Measurements from ENCODE around the gene RANBP3L. TPM values are rescaled to one million over a fixed set of nuclear protein-coding genes. Genes with fewer than 3 reads are reported as not detected.

The RANBP3L gene
- total and polyA plus RNA-seq, 2 donors from 2014 or later: 7.1 to 8.7 TPM

DNA sequence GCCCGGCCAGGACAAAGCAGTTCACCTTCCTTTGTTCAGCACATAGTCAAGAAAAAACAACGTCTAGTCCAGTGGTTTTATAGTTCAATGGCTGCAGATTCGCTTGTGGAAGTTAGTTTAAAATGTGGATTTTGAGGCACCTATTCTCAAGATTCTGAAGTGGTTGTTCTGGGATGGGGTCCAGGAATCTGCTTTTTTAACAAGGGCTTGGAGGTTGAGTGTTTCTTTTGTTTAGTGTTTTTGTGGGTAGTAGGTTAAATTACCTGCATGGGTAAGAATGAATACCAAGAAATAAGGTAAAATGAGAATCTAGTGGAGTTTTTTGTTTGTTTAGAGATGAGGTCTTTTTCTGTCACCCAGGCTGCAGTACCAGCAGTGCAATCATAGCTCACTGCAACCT is 31.5 kb downstream of the RANBP3L start:
- Histone ChIP-seq H3K9ac (ENCODE audit: low read length in 3 of 3) (no peak overlapping the region), H3K4me3 (ENCODE audit: low read length in 3 of 3) (no peak overlapping the region), H3K36me3 (ENCODE audit: control insufficient read depth in 2 of 3, insufficient read depth in 3 of 3, low read length in 3 of 3) (no peaks in the 10 kb centered on the region), H3K4me1 (ENCODE audit: control insufficient read depth in 2 of 3, insufficient read depth in 2 of 3, low read depth in 1 of 3, low read length in 3 of 3) (peaks cover 0 to 5% (median 0%) of the 10 kb centered on the region in 3 donors), H3K27ac (ENCODE audit: low read depth in 2 of 2, low read length in 2 of 2) (no peak overlapping the region), H3K27me3 (ENCODE audit: control insufficient read depth, insufficient read depth, low read length) (no peaks in the 10 kb centered on the region), H3K9me3 (ENCODE audit: control insufficient read depth in 2 of 3, insufficient read depth in 1 of 3, low read length in 3 of 3) (no peaks in the 10 kb centered on the region)
- intact Hi-C loops (cut with DNase I): no loop called here
- no peak for DNase-seq
- TF ChIP-seq CTCF (IDR thresholded peaks at IDR 0.05; ENCODE audit: borderline replicate concordance, extremely low read depth, insufficient read depth): no peak
- FAIRE-seq: no peak

GRCh38 chr5:36269478-36269877 is 32.2 kb downstream of the RANBP3L start:
- Histone ChIP-seq H3K4me1 (ENCODE audit: control insufficient read depth in 2 of 3, insufficient read depth in 2 of 3, low read depth in 1 of 3, low read length in 3 of 3) (peaks cover 0 to 5% (median 0%) of the 10 kb centered on the region in 3 donors), H3K9ac (ENCODE audit: low read length in 3 of 3) (no peak overlapping the region), H3K9me3 (ENCODE audit: control insufficient read depth in 2 of 3, insufficient read depth in 1 of 3, low read length in 3 of 3) (no peaks in the 10 kb centered on the region), H3K27me3 (ENCODE audit: control insufficient read depth, insufficient read depth, low read length) (no peaks in the 10 kb centered on the region), H3K27ac (ENCODE audit: low read depth in 2 of 2, low read length in 2 of 2) (no peak overlapping the region), H3K36me3 (ENCODE audit: control insufficient read depth in 2 of 3, insufficient read depth in 3 of 3, low read length in 3 of 3) (no peaks in the 10 kb centered on the region), H3K4me3 (ENCODE audit: low read length in 3 of 3) (no peak overlapping the region)
- DNase-seq (no peak), FAIRE-seq (no peak)
- intact Hi-C loops (cut with DNase I): no loop called here
- TF ChIP-seq CTCF (IDR thresholded peaks at IDR 0.05; ENCODE audit: borderline replicate concordance, extremely low read depth, insufficient read depth): no peak

- Histone ChIP-seq H3K36me3 (ENCODE audit: control insufficient read depth in 2 of 3, insufficient read depth in 3 of 3, low read length in 3 of 3) (no peaks in the 10 kb centered on the region), H3K27me3 (ENCODE audit: control insufficient read depth, insufficient read depth, low read length) (no peaks in the 10 kb centered on the region), H3K4me1 (ENCODE audit: control insufficient read depth in 2 of 3, insufficient read depth in 2 of 3, low read depth in 1 of 3, low read length in 3 of 3) (no peaks in the 10 kb centered on the region), H3K27ac (ENCODE audit: low read depth in 2 of 2, low read length in 2 of 2) (no peak overlapping the region), H3K4me3 (ENCODE audit: low read length in 3 of 3) (no peak overlapping the region), H3K9ac (ENCODE audit: low read length in 3 of 3) (no peak overlapping the region), H3K9me3 (ENCODE audit: control insufficient read depth in 2 of 3, insufficient read depth in 1 of 3, low read length in 3 of 3) (no peaks in the 10 kb centered on the region)
- DNase-seq (no peak), FAIRE-seq (no peak)
- no peak for TF ChIP-seq CTCF (IDR thresholded peaks at IDR 0.05; ENCODE audit: borderline replicate concordance, extremely low read depth, insufficient read depth)
- intact Hi-C loops (cut with DNase I): no loop called here
These were observed 33.8 kb downstream of the RANBP3L start for GRCh38 chr5:36267905-36268304.

- DNase-seq: no peak
- no peak for TF ChIP-seq CTCF (IDR thresholded peaks at IDR 0.05; ENCODE audit: borderline replicate concordance, extremely low read depth, insufficient read depth)
- FAIRE-seq: no peak
- Histone ChIP-seq H3K27ac (ENCODE audit: low read depth in 2 of 2, low read length in 2 of 2) (no peak overlapping the region), H3K9ac (ENCODE audit: low read length in 3 of 3) (no peak overlapping the region), H3K9me3 (ENCODE audit: control insufficient read depth in 2 of 3, insufficient read depth in 1 of 3, low read length in 3 of 3) (no peaks in the 10 kb centered on the region), H3K27me3 (ENCODE audit: control insufficient read depth, insufficient read depth, low read length) (no peaks in the 10 kb centered on the region), H3K36me3 (ENCODE audit: control insufficient read depth in 2 of 3, insufficient read depth in 3 of 3, low read length in 3 of 3) (no peaks in the 10 kb centered on the region), H3K4me3 (ENCODE audit: low read length in 3 of 3) (no peak overlapping the region), H3K4me1 (ENCODE audit: control insufficient read depth in 2 of 3, insufficient read depth in 2 of 3, low read depth in 1 of 3, low read length in 3 of 3) (no peaks in the 10 kb centered on the region)
- intact Hi-C loops (cut with DNase I): no loop called here
These were observed 37.4 kb downstream of the RANBP3L start for GRCh38 chr5:36264202-36264760.

Measured in kidney (tissue), 14 donors.